ENCODE measurements around the gene AUTS2.
A peak's percentile ranks its signal among the peaks of the same experiment; 100 is the strongest.

The AUTS2 gene

GRCh38 chr7:70432567-70433001 is 834.3 kb downstream of the AUTS2 start (continued):
- TF ChIP-seq ZNF510 (tag by site-specific recombination; IDR thresholded peaks at IDR 0.05; ENCODE audit: insufficient replicate concordance) (no peak), BCL6B (tag by site-specific recombination; IDR thresholded peaks at IDR 0.05) (no peak), ZNF133 (tag by site-specific recombination; IDR thresholded peaks at IDR 0.05) (no peak), ZNF561 (tag by site-specific recombination; IDR thresholded peaks at IDR 0.05; ENCODE audit: borderline replicate concordance) (peak; percentile 78), ZNF335 (tag by site-specific recombination; conservative IDR thresholded peaks at IDR 0.05) (no peak), WT1 (tag by site-specific recombination; IDR thresholded peaks at IDR 0.05) (no peak), KLF1 (tag by site-specific recombination; IDR thresholded peaks at IDR 0.05) (no peak), OSR2 (tag by site-specific recombination; IDR thresholded peaks at IDR 0.05) (peak; percentile 85), ZNF169 (tag by site-specific recombination; IDR thresholded peaks at IDR 0.05) (no peak), ZNF416 (tag by site-specific recombination; IDR thresholded peaks at IDR 0.05) (no peak), GLIS1 (tag by site-specific recombination; IDR thresholded peaks at IDR 0.05) (peak; percentile 80), ZSCAN16 (tag by site-specific recombination; IDR thresholded peaks at IDR 0.05) (0 out of 2 replicates have a peak, but pooled peaks have one; percentile 13), FEZF1 (tag by site-specific recombination; IDR thresholded peaks at IDR 0.05) (peak; percentile 82), INSM2 (tag by site-specific recombination; IDR thresholded peaks at IDR 0.05) (no peak), SP7 (tag by site-specific recombination; IDR thresholded peaks at IDR 0.05) (peak; percentile 58; the same call in 1 of the 2 replicates), ZFHX2 (tag by site-specific recombination; conservative IDR thresholded peaks at IDR 0.05) (no peak), ZNF362 (tag by site-specific recombination; IDR thresholded peaks at IDR 0.05) (no peak), ZNF701 (tag by site-specific recombination; IDR thresholded peaks at IDR 0.05) (no peak), ZNF624 (tag by site-specific recombination; IDR thresholded peaks at IDR 0.05) (no peak), ZNF639 (tag by site-specific recombination; IDR thresholded peaks at IDR 0.05) (no peak), ZNF837 (tag by site-specific recombination; IDR thresholded peaks at IDR 0.05) (no peak), PRDM10 (tag by site-specific recombination; IDR thresholded peaks at IDR 0.05) (peak; percentile 80), ZNF518A (tag by site-specific recombination; conservative IDR thresholded peaks at IDR 0.05; ENCODE audit: low read depth) (no peak), IKZF3 (tag by site-specific recombination; IDR thresholded peaks at IDR 0.05) (0 out of 2 replicates have a peak, but pooled peaks have one; percentile 10), KLF17 (tag by site-specific recombination; IDR thresholded peaks at IDR 0.05) (no peak)
